Smooth muscle cell (in vitro differentiated cells): Measurements from ENCODE around the gene LMOD3. TPM values are rescaled to one million over a fixed set of nuclear protein-coding genes. Genes with fewer than 3 reads are reported as not detected.

Experiments
- DNase-seq: peaks from one replicate; lab custom pipeline; 2025; ENCODE audit not compliant: unreplicated experiment; lab: John Stamatoyannopoulos, UW
- H2AFZ ChIP-seq: fragments of 200-600 bp; sonication (generic); 2 replicates; pipeline ENCODE4 v1.6.0; 2016; ENCODE audit warnings: antibody characterized with exemption, low read depth, mild to moderate bottlenecking
- H3F3A ChIP-seq: fragments of 200-600 bp; sonication (generic); 2 replicates; pipeline ENCODE4 v1.6.0; 2017; ENCODE audit warnings: antibody characterized with exemption, low read depth
- H3K27ac ChIP-seq: fragments of 200-600 bp; sonication (generic); 2 replicates; pipeline ENCODE4 v1.5.1; 2016; ENCODE audit warnings: low read depth, mild to moderate bottlenecking
- H3K27me3 ChIP-seq: fragments of 200-600 bp; sonication (generic); 2 replicates; pipeline ENCODE4 v1.6.1; 2016; ENCODE audit warnings: low read depth, mild to moderate bottlenecking
- H3K36me3 ChIP-seq: fragments of 200-600 bp; sonication (generic); 2 replicates; pipeline ENCODE4 v1.5.1; 2016; ENCODE audit warnings: low read depth
- H3K4me1 ChIP-seq: fragments of 200-600 bp; sonication (generic); 2 replicates; pipeline ENCODE4 v1.5.1; 2016; ENCODE audit warnings: low read depth
- H3K4me2 ChIP-seq: fragments of 200-600 bp; sonication (generic); 2 replicates; pipeline ENCODE4 v1.6.0; 2016; ENCODE audit warnings: mild to moderate bottlenecking
- H3K4me3 ChIP-seq: fragments of 200-600 bp; sonication (generic); 2 replicates; pipeline ENCODE4 v1.5.1; 2016; ENCODE audit warnings: mild to moderate bottlenecking
- H3K79me2 ChIP-seq: fragments of 200-600 bp; sonication (generic); 2 replicates; pipeline ENCODE4 v1.6.0; 2016; ENCODE audit warnings: low read depth, mild to moderate bottlenecking
- H3K9ac ChIP-seq: fragments of 200-600 bp; sonication (generic); 2 replicates; pipeline ENCODE4 v1.6.0; 2016; ENCODE audit warnings: low read depth
- H3K9me3 ChIP-seq: fragments of 200-600 bp; sonication (generic); replicated peaks from 2 replicates; pipeline ENCODE4 v1.5.1; 2016; ENCODE audit warnings: low read depth
- H4K20me1 ChIP-seq: fragments of 200-600 bp; sonication (generic); 2 replicates; pipeline ENCODE4 v1.6.0; 2016; ENCODE audit warnings: low read depth
- CTCF ChIP-seq: fragments of 200-600 bp; sonication (generic); IDR thresholded peaks from 2 replicates; pipeline ENCODE4 v1.5.1; 2017; ENCODE audit warnings: borderline replicate concordance, mild to moderate bottlenecking, antibody characterized with exemption; ENCODE audit not compliant: insufficient read depth, poor library complexity, severe bottlenecking
- WGBS: methylation state at CpG from one replicate; pipeline ENCODE4 v1.1.7; 2016; ENCODE audit warnings: low lambda C conversion rate; 5-methylcytosine and 5-hydroxymethylcytosine counted together
- polyA plus RNA-seq: library from polyadenylated mRNA; unstranded; fragments of >200 nt; fragmentation: Nextera tagmentation; extraction: Ambion mirVana; gene quantifications from 2 replicates; pipeline ENCODE4 v1.2.1, GENCODE V29; 2016
- total RNA-seq: library from RNA; depleted of rRNA; stranded (reverse); fragments of >200 nt; gene quantifications from 2 replicates; pipeline ENCODE4 v1.2.3, GENCODE V29; 2014

LMOD3 gene
- total and polyA plus RNA-seq, 2 experiments from 2014 or later = not detected

DNA sequence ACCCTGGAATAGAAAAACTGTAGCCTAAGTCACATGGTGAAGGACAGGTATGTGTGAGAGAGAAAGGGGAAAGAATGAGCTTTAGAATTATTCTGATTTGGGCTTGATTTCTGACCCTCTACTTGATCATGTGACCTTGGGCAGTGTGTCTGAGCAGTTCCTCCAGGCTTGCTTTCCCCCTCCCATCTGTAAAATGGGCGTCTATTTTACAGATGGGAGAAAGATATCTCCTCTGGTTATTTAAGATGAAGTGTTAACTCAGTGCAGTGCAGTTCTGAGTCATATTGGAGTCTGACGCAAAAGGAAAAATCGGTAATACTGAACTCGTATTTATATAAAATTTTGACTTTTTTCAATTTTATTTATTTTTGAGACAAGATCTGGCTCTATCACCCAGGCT lies 38.1 kb upstream of the LMOD3 start:
- no peak for DNase-seq
- no peak for TF ChIP-seq CTCF
- Histone ChIP-seq H3K4me3 (no peak overlapping the region), H3K9me3 (no peaks in the 10 kb centered on the region), H3K27me3 (peaks cover 3% of the 10 kb centered on the region), H3K36me3 (no peaks in the 10 kb centered on the region), H3F3A (no peaks in the 10 kb centered on the region), H3K4me2 (no peak overlapping the region), H3K9ac (no peak overlapping the region), H2AFZ (no peak overlapping the region), H3K79me2 (no peaks in the 10 kb centered on the region), H4K20me1 (no peaks in the 10 kb centered on the region), H3K27ac (no peak overlapping the region), H3K4me1 (no peaks in the 10 kb centered on the region)
- 95% methylated on average over 4 of the region's 4 CpGs for WGBS

- no peak for DNase-seq
- H3K79me2 ChIP-seq = no peaks in the 10 kb centered on the region
- no peak overlapping the region for H3K4me2 ChIP-seq
- no peak overlapping the region for H2AFZ ChIP-seq
- H3K9ac ChIP-seq = no peak overlapping the region
- no peak overlapping the region for H3K27ac ChIP-seq
- H3K9me3 ChIP-seq = no peaks in the 10 kb centered on the region
- no peak for TF ChIP-seq CTCF
- H3F3A ChIP-seq = no peaks in the 10 kb centered on the region
- H3K4me1 ChIP-seq = no peaks in the 10 kb centered on the region
- WGBS = 86% methylated on average over 2 of the region's 2 CpGs
- H3K27me3 ChIP-seq = peaks cover 3% of the 10 kb centered on the region
- no peak overlapping the region for H3K4me3 ChIP-seq
- H3K36me3 ChIP-seq = no peaks in the 10 kb centered on the region
- H4K20me1 ChIP-seq = no peaks in the 10 kb centered on the region
Observed at GRCh38 chr3:69160107-69160506, 37.7 kb upstream of the LMOD3 start.

GRCh38 chr3:69149586-69149985 lies 27.2 kb upstream of the LMOD3 start:
- Histone ChIP-seq H3K9me3 (no peaks in the 10 kb centered on the region), H3K36me3 (no peaks in the 10 kb centered on the region), H3K4me1 (peaks cover 2% of the 10 kb centered on the region), H3K4me2 (no peak overlapping the region), H3K27me3 (peaks cover 27% of the 10 kb centered on the region), H4K20me1 (no peaks in the 10 kb centered on the region), H3K4me3 (no peak overlapping the region), H2AFZ (no peak overlapping the region), H3K79me2 (no peaks in the 10 kb centered on the region), H3F3A (no peaks in the 10 kb centered on the region), H3K9ac (no peak overlapping the region), H3K27ac (no peak overlapping the region)
- 89% methylated on average over 3 of the region's 3 CpGs for WGBS
- no peak for DNase-seq
- TF ChIP-seq CTCF = no peak

DNA sequence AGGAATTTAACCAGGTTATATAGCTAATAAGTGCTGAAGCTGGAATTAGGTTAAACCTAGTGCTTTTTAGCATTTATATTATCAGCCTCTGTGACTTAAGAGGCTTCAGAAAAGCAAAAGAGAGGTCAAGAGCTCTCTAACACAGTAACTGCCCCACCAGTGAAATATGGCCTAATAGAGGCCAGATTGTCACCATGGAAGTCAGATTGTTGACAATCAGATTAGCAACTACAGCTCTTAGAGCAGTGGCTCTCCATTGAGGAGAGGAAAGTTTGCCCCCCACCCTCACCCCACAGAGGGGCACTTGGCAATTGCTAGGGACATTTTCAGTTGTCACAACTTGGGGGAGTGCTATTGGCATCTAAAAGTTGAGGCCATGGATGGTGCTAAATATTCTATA lies 23.3 kb upstream of the LMOD3 start:
- Histone ChIP-seq H3K27me3 (peaks cover 5% of the 10 kb centered on the region), H3F3A (no peaks in the 10 kb centered on the region), H3K36me3 (no peaks in the 10 kb centered on the region), H3K27ac (no peak overlapping the region), H3K4me2 (no peak overlapping the region), H3K9ac (no peak overlapping the region), H3K4me1 (peaks cover 8% of the 10 kb centered on the region), H4K20me1 (no peaks in the 10 kb centered on the region), H3K4me3 (no peak overlapping the region), H2AFZ (no peak overlapping the region), H3K79me2 (no peaks in the 10 kb centered on the region), H3K9me3 (no peaks in the 10 kb centered on the region)
- no peak for TF ChIP-seq CTCF
- DNase-seq = no peak
